GM23338 (cell line): ENCODE measurements around the gene ATF4. TPM values are rescaled to one million over a fixed set of nuclear protein-coding genes. Genes with fewer than 3 reads are reported as not detected.

Experiments used
- ATAC-seq: fragments of 200-7000 bp; cut with Tn5 transposase; 3 replicates; pipeline ENCODE4 v1.9.1; 2020
- DNase-seq: peaks from one replicate; pipeline ENCODE4 v3.0.0-alpha.2; 2015; ENCODE audit warnings: low spot score
- H2AFZ ChIP-seq: fragments of 200-600 bp; sonication (generic); 2 replicates; pipeline ENCODE4 v1.8.0; 2016; ENCODE audit warnings: antibody characterized with exemption, mild to moderate bottlenecking, moderate library complexity
- H3F3A ChIP-seq: fragments of 200-600 bp; sonication (generic); replicated peaks from 2 replicates; pipeline ENCODE4 v1.8.0; 2017; ENCODE audit warnings: antibody characterized with exemption, mixed run types, low read depth
- H3K27ac ChIP-seq: fragments of 200-600 bp; sonication (generic); 2 replicates; pipeline ENCODE4 v1.6.1; 2016; ENCODE audit warnings: low read depth
- H3K27me3 ChIP-seq: fragments of 200-600 bp; sonication (generic); 2 replicates; pipeline ENCODE4 v1.8.0; 2016; ENCODE audit warnings: mild to moderate bottlenecking, mixed run types, moderate library complexity; ENCODE audit not compliant: insufficient read depth
- H3K36me3 ChIP-seq: fragments of 200-600 bp; sonication (generic); 2 replicates; pipeline ENCODE4 v1.8.0; 2016; ENCODE audit warnings: mild to moderate bottlenecking; ENCODE audit not compliant: insufficient read depth
- H3K4me1 ChIP-seq: fragments of 200-600 bp; sonication (generic); 2 replicates; pipeline ENCODE4 v1.8.0; 2016; ENCODE audit warnings: mild to moderate bottlenecking, moderate library complexity; ENCODE audit not compliant: insufficient read depth
- H3K4me2 ChIP-seq: fragments of 200-600 bp; sonication (generic); 2 replicates; pipeline ENCODE4 v1.7.1; 2017; ENCODE audit warnings: mixed run types
- H3K4me3 ChIP-seq: fragments of 200-600 bp; sonication (generic); 2 replicates; pipeline ENCODE4 v1.6.1; 2016; ENCODE audit warnings: mixed run types
- H3K79me2 ChIP-seq: fragments of 200-600 bp; sonication (generic); replicated peaks from 2 replicates; pipeline ENCODE4 v1.8.0; 2017; ENCODE audit warnings: mild to moderate bottlenecking; ENCODE audit not compliant: insufficient read depth
- H3K9me2 ChIP-seq: fragments of 200-600 bp; sonication (generic); 2 replicates; pipeline ENCODE4 v1.8.0; 2017; ENCODE audit not compliant: insufficient read depth
- H4K20me1 ChIP-seq: fragments of 200-600 bp; sonication (generic); replicated peaks from 2 replicates; pipeline ENCODE4 v1.8.0; 2017; ENCODE audit warnings: mild to moderate bottlenecking; ENCODE audit not compliant: insufficient read depth
- H3K27ac Mint-ChIP-seq: 2 replicates; pipeline ENCODE4 v1.8.0; 2020; ENCODE audit warnings: inconsistent platforms, mild to moderate bottlenecking, moderate library complexity, mixed read lengths
- H3K27me3 Mint-ChIP-seq: 3 replicates; pipeline ENCODE4 v1.8.0; 2022; ENCODE audit warnings: low read depth, mild to moderate bottlenecking, moderate library complexity, mixed read lengths, inconsistent platforms; ENCODE audit not compliant: insufficient read depth, poor library complexity
- H3K36me3 Mint-ChIP-seq: 3 replicates; pipeline ENCODE4 v1.8.0; 2021; ENCODE audit warnings: low read depth, mild to moderate bottlenecking, inconsistent platforms, moderate library complexity, mixed read lengths
- H3K4me1 Mint-ChIP-seq: 3 replicates; pipeline ENCODE4 v1.8.0; 2020; ENCODE audit warnings: mild to moderate bottlenecking, inconsistent platforms, mixed read lengths
- H3K4me3 Mint-ChIP-seq: 3 replicates; pipeline ENCODE4 v1.8.0; 2021; ENCODE audit warnings: moderate library complexity, mild to moderate bottlenecking, inconsistent platforms, mixed read lengths
- H3K9me3 Mint-ChIP-seq: 3 replicates; pipeline ENCODE4 v1.8.0; 2020; ENCODE audit warnings: moderate library complexity, mild to moderate bottlenecking, inconsistent platforms, mixed read lengths
- EZH2 ChIP-seq: fragments of 200-600 bp; sonication (generic); IDR thresholded peaks from one replicate; pipeline ENCODE4 v1.8.0; 2017; ENCODE audit warnings: antibody characterized with exemption, mild to moderate bottlenecking, low read depth; ENCODE audit not compliant: unreplicated experiment
- EZH2phosphoT487 ChIP-seq: fragments of 200-600 bp; sonication (generic); IDR thresholded peaks from one replicate; pipeline ENCODE4 v1.8.1; 2018; ENCODE audit warnings: antibody characterized with exemption; ENCODE audit not compliant: unreplicated experiment
- NANOG ChIP-seq: IDR thresholded peaks from 2 replicates; pipeline ENCODE4 v1.6.1; 2016; ENCODE audit warnings: antibody characterized with exemption, borderline replicate concordance
- ZNF331 ChIP-seq: fragments of 250-450 bp; sonication (Bioruptor Pico); IDR thresholded peaks from 2 replicates; pipeline ENCODE4 v1.5.0; 2020; ENCODE audit warnings: low read depth, mild to moderate bottlenecking, moderate library complexity
- polyA plus RNA-seq: library from polyadenylated mRNA; unstranded; fragments of >200 nt; fragmentation: Nextera tagmentation; extraction: Ambion mirVana; gene quantifications from 2 replicates; pipeline ENCODE4 v1.2.1, GENCODE V29; 2016
- total RNA-seq: library from RNA; depleted of rRNA; stranded (reverse); fragments of >200 nt; shearing (Covaris generic); gene quantifications from 2 replicates; pipeline ENCODE4 v1.2.3, GENCODE V29; 2014
- TF ChIP-seq, protein P1 (sequence below): IDR thresholded peaks from 2 replicates; pipeline ENCODE4 v1.6.1; 2016; ENCODE audit warnings: antibody characterized with exemption
- TF ChIP-seq, protein P2 (sequence below): fragments of 250-450 bp; sonication (Bioruptor Pico); IDR thresholded peaks from 2 replicates; pipeline ENCODE4 v1.5.0; 2020; ENCODE audit warnings: mild to moderate bottlenecking, moderate library complexity
- TF ChIP-seq, protein P3 (sequence below): IDR thresholded peaks from one replicate; pipeline ENCODE4 v1.6.1; 2018; ENCODE audit warnings: antibody characterized with exemption; ENCODE audit not compliant: unreplicated experiment

Gene ATF4
- total and polyA plus RNA-seq, 2 experiments from 2014 or later: 446 to 553 TPM

- Mint-ChIP-seq H3K9me3 (no peaks in the 10 kb centered on the region; the same call in 2 of the 3 replicates), H3K4me3 (peak overlapping the region; percentile 57), H3K4me1 (peaks cover 10% of the 10 kb centered on the region), H3K36me3 (no peaks in the 10 kb centered on the region), H3K27me3 (peaks cover 8% of the 10 kb centered on the region), H3K27ac (no peak overlapping the region)
- peak; percentile 93 for DNase-seq
- no peak overlapping the region for H3K27ac ChIP-seq
- H3K4me3 ChIP-seq: no peak overlapping the region
- H2AFZ ChIP-seq: no peak overlapping the region
- no peaks in the 10 kb centered on the region for H3K79me2 ChIP-seq
- H3K4me1 ChIP-seq: no peaks in the 10 kb centered on the region
- no peaks in the 10 kb centered on the region for H3F3A ChIP-seq
- TF ChIP-seq, protein P1, sequence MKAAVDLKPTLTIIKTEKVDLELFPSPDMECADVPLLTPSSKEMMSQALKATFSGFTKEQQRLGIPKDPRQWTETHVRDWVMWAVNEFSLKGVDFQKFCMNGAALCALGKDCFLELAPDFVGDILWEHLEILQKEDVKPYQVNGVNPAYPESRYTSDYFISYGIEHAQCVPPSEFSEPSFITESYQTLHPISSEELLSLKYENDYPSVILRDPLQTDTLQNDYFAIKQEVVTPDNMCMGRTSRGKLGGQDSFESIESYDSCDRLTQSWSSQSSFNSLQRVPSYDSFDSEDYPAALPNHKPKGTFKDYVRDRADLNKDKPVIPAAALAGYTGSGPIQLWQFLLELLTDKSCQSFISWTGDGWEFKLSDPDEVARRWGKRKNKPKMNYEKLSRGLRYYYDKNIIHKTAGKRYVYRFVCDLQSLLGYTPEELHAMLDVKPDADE: peak; percentile 72
- TF ChIP-seq EZH2: no peak
- no peak for TF ChIP-seq NANOG
- peak; percentile 97 for ATAC-seq
- H3K27me3 ChIP-seq: no peaks in the 10 kb centered on the region
- peak overlapping the region; percentile 33; the same call in 1 of the 2 replicates for H3K4me2 ChIP-seq
- no peaks in the 10 kb centered on the region for H3K9me2 ChIP-seq
- H3K36me3 ChIP-seq: no peaks in the 10 kb centered on the region
- no peaks in the 10 kb centered on the region; the same call in 1 of the 2 replicates for H4K20me1 ChIP-seq
Observed at GRCh38 chr22:39490135-39490798, 30.1 kb upstream of the ATF4 start.

GRCh38 chr22:39490966-39491680, 29.2 kb upstream of the ATF4 start:
- H3K36me3 Mint-ChIP-seq: no peaks in the 10 kb centered on the region
- Histone ChIP-seq H2AFZ (no peak overlapping the region), H3K36me3 (no peaks in the 10 kb centered on the region), H3K27ac (no peak overlapping the region), H4K20me1 (peaks cover 3% of the 10 kb centered on the region; the same call in 1 of the 2 replicates), H3K9me2 (no peaks in the 10 kb centered on the region), H3F3A (no peaks in the 10 kb centered on the region; the same call in 1 of the 2 replicates), H3K27me3 (no peaks in the 10 kb centered on the region), H3K4me3 (no peak overlapping the region), H3K4me1 (no peaks in the 10 kb centered on the region), H3K4me2 (no peak overlapping the region), H3K79me2 (no peaks in the 10 kb centered on the region)
- no peak overlapping the region for H3K4me3 Mint-ChIP-seq
- DNase-seq: no peak
- no peaks in the 10 kb centered on the region; the same call in 2 of the 3 replicates for H3K9me3 Mint-ChIP-seq
- no peak overlapping the region for H3K27ac Mint-ChIP-seq
- H3K4me1 Mint-ChIP-seq: peaks cover 10% of the 10 kb centered on the region
- no peak for ATAC-seq
- H3K27me3 Mint-ChIP-seq: peaks cover 8% of the 10 kb centered on the region
- TF ChIP-seq, protein P2, sequence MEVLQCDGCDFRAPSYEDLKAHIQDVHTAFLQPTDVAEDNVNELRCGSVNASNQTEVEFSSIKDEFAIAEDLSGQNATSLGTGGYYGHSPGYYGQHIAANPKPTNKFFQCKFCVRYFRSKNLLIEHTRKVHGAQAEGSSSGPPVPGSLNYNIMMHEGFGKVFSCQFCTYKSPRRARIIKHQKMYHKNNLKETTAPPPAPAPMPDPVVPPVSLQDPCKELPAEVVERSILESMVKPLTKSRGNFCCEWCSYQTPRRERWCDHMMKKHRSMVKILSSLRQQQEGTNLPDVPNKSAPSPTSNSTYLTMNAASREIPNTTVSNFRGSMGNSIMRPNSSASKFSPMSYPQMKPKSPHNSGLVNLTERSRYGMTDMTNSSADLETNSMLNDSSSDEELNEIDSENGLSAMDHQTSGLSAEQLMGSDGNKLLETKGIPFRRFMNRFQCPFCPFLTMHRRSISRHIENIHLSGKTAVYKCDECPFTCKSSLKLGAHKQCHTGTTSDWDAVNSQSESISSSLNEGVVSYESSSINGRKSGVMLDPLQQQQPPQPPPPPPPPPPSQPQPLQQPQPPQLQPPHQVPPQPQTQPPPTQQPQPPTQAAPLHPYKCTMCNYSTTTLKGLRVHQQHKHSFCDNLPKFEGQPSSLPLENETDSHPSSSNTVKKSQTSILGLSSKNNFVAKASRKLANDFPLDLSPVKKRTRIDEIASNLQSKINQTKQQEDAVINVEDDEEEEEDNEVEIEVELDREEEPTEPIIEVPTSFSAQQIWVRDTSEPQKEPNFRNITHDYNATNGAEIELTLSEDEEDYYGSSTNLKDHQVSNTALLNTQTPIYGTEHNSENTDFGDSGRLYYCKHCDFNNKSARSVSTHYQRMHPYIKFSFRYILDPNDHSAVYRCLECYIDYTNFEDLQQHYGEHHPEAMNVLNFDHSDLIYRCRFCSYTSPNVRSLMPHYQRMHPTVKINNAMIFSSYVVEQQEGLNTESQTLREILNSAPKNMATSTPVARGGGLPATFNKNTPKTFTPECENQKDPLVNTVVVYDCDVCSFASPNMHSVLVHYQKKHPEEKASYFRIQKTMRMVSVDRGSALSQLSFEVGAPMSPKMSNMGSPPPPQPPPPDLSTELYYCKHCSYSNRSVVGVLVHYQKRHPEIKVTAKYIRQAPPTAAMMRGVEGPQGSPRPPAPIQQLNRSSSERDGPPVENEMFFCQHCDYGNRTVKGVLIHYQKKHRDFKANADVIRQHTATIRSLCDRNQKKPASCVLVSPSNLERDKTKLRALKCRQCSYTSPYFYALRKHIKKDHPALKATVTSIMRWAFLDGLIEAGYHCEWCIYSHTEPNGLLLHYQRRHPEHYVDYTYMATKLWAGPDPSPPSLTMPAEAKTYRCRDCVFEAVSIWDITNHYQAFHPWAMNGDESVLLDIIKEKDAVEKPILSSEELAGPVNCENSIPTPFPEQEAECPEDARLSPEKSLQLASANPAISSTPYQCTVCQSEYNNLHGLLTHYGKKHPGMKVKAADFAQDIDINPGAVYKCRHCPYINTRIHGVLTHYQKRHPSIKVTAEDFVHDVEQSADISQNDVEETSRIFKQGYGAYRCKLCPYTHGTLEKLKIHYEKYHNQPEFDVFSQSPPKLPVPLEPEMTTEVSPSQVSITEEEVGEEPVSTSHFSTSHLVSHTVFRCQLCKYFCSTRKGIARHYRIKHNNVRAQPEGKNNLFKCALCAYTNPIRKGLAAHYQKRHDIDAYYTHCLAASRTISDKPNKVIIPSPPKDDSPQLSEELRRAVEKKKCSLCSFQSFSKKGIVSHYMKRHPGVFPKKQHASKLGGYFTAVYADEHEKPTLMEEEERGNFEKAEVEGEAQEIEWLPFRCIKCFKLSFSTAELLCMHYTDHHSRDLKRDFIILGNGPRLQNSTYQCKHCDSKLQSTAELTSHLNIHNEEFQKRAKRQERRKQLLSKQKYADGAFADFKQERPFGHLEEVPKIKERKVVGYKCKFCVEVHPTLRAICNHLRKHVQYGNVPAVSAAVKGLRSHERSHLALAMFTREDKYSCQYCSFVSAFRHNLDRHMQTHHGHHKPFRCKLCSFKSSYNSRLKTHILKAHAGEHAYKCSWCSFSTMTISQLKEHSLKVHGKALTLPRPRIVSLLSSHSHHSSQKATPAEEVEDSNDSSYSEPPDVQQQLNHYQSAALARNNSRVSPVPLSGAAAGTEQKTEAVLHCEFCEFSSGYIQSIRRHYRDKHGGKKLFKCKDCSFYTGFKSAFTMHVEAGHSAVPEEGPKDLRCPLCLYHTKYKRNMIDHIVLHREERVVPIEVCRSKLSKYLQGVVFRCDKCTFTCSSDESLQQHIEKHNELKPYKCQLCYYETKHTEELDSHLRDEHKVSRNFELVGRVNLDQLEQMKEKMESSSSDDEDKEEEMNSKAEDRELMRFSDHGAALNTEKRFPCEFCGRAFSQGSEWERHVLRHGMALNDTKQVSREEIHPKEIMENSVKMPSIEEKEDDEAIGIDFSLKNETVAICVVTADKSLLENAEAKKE (CRISPR knock-in tag): no peak
- TF ChIP-seq, protein P3, sequence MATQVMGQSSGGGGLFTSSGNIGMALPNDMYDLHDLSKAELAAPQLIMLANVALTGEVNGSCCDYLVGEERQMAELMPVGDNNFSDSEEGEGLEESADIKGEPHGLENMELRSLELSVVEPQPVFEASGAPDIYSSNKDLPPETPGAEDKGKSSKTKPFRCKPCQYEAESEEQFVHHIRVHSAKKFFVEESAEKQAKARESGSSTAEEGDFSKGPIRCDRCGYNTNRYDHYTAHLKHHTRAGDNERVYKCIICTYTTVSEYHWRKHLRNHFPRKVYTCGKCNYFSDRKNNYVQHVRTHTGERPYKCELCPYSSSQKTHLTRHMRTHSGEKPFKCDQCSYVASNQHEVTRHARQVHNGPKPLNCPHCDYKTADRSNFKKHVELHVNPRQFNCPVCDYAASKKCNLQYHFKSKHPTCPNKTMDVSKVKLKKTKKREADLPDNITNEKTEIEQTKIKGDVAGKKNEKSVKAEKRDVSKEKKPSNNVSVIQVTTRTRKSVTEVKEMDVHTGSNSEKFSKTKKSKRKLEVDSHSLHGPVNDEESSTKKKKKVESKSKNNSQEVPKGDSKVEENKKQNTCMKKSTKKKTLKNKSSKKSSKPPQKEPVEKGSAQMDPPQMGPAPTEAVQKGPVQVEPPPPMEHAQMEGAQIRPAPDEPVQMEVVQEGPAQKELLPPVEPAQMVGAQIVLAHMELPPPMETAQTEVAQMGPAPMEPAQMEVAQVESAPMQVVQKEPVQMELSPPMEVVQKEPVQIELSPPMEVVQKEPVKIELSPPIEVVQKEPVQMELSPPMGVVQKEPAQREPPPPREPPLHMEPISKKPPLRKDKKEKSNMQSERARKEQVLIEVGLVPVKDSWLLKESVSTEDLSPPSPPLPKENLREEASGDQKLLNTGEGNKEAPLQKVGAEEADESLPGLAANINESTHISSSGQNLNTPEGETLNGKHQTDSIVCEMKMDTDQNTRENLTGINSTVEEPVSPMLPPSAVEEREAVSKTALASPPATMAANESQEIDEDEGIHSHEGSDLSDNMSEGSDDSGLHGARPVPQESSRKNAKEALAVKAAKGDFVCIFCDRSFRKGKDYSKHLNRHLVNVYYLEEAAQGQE: no peak
- TF ChIP-seq NANOG (no peak), EZH2phosphoT487 (no peak), ZNF331 (no peak)
- TF ChIP-seq, protein P1: no peak
